ENCODE results near the gene RERG.
"Not testable (repeated sequence)": the region's sequence is repeated elsewhere in the genome, so short reads cannot be mapped to it uniquely, and the experiment has no call there.

The RERG gene

DNA sequence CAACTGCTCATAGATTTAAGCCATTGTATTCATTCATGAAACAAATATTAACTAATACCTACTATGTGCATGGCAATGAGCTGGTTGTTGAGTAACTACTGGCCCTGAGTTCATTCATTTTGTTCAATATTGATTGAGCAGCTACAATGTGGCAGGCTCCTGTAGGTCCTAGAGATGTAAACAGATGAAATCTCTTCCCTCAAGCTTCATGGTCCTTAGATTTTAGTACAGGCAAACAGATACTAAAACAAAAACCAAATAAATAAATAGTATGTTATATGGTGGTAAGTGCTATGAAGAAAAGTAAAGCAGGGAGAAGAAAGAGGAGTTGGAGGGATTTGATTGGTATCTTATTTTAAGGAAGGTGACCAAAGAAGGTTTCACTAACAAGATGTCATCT, 77.8 kb downstream of the RERG start:
- no peak for DNase-seq (ENCODE audit: low spot score)

- no peak for DNase-seq (ENCODE audit: low spot score)
Measured at GRCh38 chr12:15142711-15143110, 78.5 kb downstream of the RERG start.

DNA sequence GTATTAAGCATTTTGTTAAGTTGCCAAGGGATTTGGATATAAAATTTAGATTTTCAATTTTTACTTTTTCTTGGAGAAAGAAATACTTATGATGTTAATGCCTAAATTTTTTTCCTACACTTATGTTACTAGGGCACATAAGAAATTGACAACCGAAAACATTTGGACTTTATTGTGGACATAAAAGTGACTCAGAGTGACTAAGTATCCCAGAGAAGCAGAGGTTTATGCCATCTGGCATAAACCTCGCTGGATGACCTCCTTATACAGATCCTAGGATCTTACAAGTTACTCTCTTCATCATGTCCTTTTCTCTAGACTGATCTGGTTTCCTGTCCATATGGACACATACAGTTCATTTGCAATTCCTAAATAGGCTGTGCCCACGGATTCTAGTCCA, 89.8 kb downstream of the RERG start:
- DNase-seq (ENCODE audit: low spot score): no peak

DNA sequence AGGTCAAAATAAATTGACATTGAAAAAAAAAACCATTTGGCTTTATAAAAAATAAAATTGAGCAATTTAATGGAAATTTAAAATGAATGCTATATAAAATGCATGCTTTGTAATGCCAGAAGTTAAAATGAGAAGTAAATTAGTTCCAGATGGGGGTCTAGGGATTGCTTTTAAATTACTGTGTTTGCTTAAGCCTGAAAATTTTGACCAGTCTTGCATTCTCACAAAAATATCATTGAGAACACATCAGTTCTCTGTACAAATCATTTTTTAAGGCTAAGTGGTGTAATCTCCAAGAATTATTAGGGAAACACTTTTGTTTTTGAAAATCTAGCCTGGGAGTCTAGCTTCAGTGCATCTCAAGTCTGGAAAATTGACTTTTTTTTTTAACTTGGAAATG, 90.7 kb downstream of the RERG start:
- no peak for DNase-seq (ENCODE audit: low spot score)

DNA sequence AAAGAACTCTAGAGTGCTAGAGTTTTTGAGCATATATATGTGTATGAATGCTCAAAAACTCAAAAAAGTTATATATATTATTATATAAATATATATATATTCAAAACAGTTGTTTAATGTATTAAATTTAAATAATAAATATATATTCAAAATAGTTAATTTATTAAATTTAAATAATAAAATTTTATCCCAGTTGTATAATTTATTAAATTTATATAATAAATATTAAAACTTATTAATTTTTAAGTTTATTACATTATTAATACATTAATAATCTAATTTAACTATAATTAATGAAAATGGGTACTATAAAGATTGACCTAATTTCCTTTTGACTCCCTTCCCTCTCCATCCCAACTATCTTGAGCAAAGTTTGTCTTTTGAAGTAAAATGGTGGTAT, 97.8 kb downstream of the RERG start:
- DNase-seq (ENCODE audit: low spot score): no peak

GRCh38 chr12:15122344-15122743, 98.9 kb downstream of the RERG start:
- no peak for DNase-seq (ENCODE audit: low spot score)

DNA sequence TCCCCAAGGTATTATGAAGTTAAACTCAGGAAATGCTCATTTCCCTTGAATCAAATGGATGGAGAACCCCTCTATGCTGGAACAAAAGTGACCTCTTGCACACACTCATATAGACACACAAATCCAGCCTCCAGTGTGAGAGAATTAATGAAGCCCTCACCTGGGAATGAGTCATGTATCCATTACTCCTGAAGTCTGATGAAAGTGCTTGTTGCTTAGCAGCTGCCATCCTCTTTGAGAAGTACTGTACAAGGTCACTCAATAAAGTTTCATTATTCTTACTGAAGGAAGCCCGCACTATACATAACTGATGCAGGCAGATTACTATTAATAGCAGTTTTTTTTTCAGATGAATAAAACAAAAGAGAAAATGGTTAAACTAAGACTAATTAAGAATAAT, 102.3 kb downstream of the RERG start:
- DNase-seq (ENCODE audit: low spot score): no peak

DNA sequence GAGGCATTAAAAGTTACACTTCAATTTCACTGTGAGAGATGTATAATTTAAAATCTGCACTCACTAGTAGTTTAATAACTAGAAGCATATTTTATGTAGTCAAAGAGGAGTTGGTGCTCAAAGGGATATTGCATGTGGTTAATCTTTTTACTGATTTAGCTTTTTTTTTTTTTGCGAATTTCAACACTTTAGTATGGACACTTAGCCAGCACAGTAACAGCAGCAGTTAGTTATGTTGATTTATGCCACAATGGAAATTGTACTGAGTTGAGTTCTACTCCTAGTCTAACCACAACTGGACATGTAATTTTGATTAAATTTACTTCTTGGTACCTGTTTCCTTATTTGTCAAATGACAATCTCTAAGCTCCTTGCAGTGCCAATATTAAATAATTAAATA, 104.2 kb downstream of the RERG start:
- no peak for DNase-seq (ENCODE audit: low spot score)

DNA sequence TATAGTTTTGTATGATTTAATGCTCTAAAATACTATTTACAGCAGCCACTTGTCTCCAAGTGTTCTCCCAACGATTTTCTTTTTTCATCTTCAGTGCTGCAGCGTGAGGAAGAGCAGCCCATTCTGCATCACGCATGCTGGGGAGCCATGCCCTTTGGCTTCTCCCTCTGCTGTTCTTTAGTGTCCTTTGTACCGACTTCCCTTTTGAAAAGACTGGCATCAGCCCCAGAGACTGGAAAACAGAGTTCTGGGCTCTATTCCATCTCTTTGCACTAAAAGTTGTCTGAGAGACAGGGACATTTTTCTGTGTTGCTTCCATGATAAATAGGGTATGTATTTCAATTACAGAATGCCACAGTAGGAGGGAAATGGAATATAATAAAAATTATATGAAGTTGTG, 105.1 kb downstream of the RERG start:
- DNase-seq (ENCODE audit: low spot score): peak; percentile 87

DNA sequence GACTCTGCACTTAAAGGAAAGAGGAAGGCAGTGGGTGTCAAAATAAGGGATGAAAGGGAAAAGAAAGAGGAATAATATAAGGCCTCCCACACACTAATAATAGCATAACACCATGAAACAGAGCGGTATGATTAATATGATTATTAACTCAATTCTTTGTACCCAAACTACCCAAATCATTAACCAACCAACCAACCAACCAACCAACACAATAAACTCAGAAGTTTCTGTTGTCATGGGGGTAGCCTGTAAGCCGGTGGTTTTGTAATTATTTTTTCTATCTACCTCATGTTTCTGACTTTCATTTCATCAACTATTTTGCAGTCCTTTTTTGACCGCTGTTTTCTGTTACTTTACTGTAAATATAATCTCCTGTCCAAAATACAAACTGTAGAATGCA, 105.8 kb downstream of the RERG start:
- no peak for DNase-seq (ENCODE audit: low spot score)

DNA sequence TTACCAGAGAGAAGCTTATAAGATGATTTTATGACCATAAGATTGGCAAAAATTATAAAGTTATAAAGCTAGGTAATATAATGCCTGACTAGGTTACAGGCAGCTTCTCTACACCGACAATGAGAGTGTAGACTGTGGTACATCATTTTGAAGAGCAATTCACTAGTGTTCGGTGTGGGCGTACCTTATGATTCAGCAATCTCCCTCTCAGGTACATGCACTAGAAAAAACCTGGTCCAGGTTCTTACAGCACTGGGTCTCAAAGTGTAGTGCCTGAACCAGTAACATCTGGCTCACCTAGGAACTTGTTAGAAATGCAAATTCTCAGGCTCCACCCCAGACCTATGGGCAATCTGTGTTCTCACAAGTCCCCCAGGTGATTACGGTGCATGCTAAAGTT, 106.7 kb downstream of the RERG start:
- DNase-seq (ENCODE audit: low spot score): no peak

DNA sequence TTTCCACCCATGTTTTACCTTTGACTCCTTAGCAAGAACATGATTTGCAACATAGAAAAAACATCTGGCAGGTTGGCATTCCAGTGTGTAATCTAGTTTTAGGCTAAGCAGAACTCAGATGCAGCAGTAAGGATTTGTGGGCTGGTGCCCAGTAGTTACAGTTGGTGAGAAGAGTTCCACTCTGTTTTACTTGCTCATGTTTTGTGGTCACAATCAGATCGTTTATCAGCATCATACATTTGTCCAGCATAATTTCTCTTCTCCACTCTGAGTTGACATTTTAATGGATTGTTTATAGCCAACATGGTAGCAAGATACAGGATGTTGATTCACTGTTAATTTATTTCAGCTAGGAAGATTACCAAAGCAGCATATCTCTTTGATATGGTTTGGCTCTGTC, 128.4 kb downstream of the RERG start:
- no peak for DNase-seq (ENCODE audit: low spot score)

DNA sequence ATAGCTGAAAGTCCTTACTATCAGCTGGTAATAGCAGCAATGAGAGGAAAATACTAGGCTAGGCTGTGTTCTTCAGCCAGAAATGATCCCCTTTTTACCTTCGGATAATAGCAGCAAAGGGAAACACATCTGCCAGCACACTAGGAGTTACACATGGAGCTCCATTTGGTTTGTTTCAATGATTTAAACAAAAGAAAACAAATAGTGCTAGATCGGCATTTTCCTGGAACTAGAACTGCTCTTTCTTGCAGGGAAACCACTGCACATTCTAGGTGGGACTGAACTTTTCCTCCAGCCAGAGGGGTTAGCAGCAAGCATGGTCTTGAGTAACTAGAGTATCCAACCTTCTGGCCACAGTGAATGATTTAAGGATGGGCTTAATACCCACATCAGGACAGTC, 130.8 kb downstream of the RERG start:
- no peak for DNase-seq (ENCODE audit: low spot score)

- DNase-seq (ENCODE audit: low spot score): no peak
Measured at GRCh38 chr12:15088105-15088504, 133.1 kb downstream of the RERG start.

GRCh38 chr12:15077751-15078150, 143.5 kb downstream of the RERG start:
- DNase-seq (ENCODE audit: low spot score): not testable (repeated sequence)

DNA sequence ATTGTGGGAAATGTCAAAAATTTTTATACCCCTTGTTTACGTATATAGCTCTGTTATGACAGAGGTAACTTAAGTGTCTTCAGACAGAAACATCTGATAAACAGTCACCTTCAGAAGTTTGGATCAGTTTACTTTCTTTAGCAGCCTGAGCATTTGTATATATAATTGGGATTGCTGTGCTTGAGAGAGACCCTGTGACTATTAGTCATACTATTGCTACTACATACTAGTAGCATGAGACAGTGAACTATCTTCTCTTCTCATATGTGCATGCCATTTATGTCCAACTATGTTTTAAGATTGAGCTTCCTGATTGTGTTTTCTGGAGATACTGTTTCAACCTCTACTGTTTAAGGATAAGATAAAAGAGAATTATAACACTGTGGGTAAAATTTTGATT, 146.9 kb downstream of the RERG start:
- no peak for DNase-seq (ENCODE audit: low spot score)

- no peak for DNase-seq (ENCODE audit: low spot score)
Measured at GRCh38 chr12:15059123-15059522, 162.1 kb downstream of the RERG start.
